H7 (cell line): ENCODE measurements around the gene SLC22A23. TPM values are rescaled to one million over a fixed set of nuclear protein-coding genes. Genes with fewer than 3 reads are reported as not detected.

Source experiments
- DNase-seq: peaks from one replicate; pipeline ENCODE4 v3.0.0; 2012
- H3K27me3 ChIP-seq: 2 replicates; pipeline ENCODE4 v1.6.0; 2011; ENCODE audit warnings: mild to moderate bottlenecking, low read length; ENCODE audit not compliant: control insufficient read depth, insufficient read depth
- H3K36me3 ChIP-seq: replicated peaks from 2 replicates; pipeline ENCODE4 v1.5.1; 2011; ENCODE audit warnings: low read length; ENCODE audit not compliant: control insufficient read depth, insufficient read depth
- H3K4me3 ChIP-seq: 2 replicates; pipeline ENCODE4 v1.5.1; 2011; ENCODE audit warnings: low read depth, mild to moderate bottlenecking, control low read depth, low read length, moderate library complexity; ENCODE audit not compliant: insufficient read depth
- total RNA-seq: library from RNA; depleted of rRNA; stranded (reverse); fragments of >200 nt; shearing (Covaris generic); gene quantifications from 2 replicates; pipeline ENCODE4 v1.2.3, GENCODE V29; 2014; rRNA removed

Gene SLC22A23, protein sequence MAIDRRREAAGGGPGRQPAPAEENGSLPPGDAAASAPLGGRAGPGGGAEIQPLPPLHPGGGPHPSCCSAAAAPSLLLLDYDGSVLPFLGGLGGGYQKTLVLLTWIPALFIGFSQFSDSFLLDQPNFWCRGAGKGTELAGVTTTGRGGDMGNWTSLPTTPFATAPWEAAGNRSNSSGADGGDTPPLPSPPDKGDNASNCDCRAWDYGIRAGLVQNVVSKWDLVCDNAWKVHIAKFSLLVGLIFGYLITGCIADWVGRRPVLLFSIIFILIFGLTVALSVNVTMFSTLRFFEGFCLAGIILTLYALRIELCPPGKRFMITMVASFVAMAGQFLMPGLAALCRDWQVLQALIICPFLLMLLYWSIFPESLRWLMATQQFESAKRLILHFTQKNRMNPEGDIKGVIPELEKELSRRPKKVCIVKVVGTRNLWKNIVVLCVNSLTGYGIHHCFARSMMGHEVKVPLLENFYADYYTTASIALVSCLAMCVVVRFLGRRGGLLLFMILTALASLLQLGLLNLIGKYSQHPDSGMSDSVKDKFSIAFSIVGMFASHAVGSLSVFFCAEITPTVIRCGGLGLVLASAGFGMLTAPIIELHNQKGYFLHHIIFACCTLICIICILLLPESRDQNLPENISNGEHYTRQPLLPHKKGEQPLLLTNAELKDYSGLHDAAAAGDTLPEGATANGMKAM
- total RNA-seq, result 14.6 and 20.7 TPM in 2 replicates

DNA sequence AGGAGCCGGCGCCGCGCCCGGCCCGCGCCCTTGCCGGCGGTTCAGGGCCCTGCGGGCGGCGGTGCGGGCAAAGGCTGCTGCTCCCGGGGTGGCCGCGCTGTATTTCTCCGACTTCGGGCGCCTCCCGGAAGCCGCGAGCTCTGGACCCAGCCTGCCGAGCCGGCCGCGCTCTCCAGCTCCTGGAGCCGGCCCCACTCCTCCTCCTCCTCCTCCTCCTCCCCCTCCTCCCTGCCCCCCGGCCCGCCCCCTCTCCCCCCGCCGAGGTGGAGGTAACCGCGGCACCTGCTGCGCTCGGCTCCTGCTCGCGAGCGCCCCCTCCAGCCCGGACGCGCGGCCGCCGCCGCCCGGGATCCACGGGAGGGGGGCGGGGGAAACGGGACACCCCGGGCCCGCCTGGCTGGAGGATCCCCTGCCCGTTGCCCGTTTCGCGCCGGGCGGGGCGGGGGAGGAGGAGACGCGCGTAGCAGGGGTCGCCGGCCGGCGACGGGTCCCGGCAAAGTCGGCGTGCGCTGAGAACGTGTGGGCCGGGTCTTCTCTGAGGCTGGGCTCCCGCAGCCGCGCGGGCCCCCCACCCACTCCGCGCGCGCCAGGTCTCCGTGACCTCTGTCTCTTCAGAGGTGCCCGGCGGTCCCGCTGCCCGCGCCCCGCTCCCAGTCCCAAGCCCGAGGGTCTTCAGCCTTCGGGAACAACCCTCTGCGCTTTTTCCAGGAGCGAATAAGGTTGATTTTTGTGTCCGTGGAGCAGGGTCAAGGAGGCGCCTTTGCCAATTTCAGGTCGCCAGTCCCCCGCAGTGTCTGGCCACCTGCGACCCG, at the start of gene SLC22A23:
Gene SLC22A23, minus strand, starts transcription at position 153 of the 812 bp plus-strand sequence. CDS start 491 bp downstream, outside the sequence.
- Histone ChIP-seq H3K36me3 (no peaks in the 10 kb centered on the region), H3K4me3 (peak within 1 kb of the TSS; percentile 74), H3K27me3 (peaks cover 14% of the 10 kb centered on the region)
- DNase-seq, result peak; percentile 98

DNA sequence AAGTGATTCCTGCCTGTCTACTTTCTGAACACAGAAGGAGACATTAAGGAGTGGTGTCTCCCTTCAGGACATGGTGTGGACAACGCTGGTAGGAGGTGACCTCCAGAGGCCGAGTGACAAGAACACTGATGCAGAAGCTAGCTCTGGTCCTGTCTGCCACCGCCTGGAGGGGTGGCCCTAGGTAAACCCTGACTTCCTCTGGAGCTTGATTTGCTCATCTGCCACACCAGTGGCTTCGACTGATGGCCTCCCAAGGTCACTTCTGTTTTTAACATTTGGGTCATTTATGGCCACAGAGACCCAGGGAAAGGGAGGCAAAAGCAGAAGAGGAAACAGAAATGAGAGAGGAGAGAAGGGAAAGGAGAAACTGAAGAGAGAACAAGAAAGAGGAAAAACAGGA, 49.4 kb upstream of the SLC22A23 start:
- DNase-seq, result no peak
- Histone ChIP-seq H3K4me3 (no peak overlapping the region), H3K36me3 (no peaks in the 10 kb centered on the region), H3K27me3 (no peaks in the 10 kb centered on the region)

DNA sequence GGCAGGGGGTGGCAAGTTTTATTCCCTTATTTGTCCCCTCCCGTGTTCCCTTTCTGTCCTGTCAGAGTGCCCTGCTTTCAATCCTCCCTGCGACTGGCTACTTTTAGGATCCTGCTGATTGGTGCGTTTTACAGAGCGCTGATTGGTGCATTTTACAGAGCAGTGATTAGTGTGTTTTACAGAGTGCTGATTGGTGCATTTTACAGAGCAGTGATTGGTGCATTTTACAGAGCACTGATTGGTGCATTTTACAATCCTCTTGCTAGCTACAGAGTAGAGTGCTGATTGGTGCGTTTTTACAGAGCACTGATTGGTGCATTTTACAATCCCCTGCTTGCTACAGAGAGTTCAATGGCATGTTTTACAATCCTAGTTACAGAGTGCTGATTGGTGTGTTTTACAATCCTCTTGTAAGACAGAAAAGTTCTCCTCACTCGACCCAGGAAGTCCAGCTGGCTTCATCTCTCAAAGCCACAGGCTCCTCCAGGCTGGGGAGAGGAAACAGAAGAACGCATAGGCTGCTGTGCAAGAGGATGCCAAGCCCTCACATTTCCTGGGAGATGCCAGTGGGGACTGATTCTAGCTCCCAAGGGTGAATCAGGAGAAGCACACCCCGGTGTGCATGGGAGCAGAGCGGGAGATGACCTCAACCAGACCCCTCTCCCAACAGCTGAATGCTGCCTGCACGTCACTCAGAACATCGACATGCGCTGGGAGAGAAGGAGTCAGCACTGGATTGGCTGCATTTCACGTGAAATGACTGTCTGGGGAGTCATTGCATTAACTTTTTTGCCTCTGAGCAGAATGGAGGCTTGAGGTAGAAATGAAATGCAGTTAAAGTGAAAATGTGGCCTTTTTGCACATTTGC, 48.3 kb upstream of the SLC22A23 start:
- no peaks in the 10 kb centered on the region for H3K27me3 ChIP-seq
- no peak overlapping the region for H3K4me3 ChIP-seq
- DNase-seq, result no peak
- H3K36me3 ChIP-seq, result no peaks in the 10 kb centered on the region

DNA sequence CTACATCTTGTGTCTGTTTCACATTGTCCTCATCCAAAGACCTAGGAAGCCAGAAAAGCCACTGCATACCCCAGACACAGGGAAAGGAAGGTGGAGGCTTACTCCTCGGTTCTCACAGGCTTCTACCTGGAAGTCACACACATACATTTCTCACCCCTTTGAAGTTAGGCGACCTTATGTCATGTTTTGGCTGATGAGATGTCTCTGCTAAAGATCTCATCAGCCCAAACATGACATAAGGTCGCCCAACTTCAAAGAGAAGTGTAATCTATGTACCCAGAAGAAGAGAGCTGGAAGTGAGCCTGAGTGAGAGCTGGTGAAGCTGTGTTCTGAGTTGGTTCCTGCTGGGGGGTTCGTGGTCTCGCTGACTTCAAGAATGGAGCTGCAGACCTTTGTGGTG, 47.5 kb upstream of the SLC22A23 start:
- no peak overlapping the region for H3K4me3 ChIP-seq
- no peak for DNase-seq
- no peaks in the 10 kb centered on the region for H3K27me3 ChIP-seq
- no peaks in the 10 kb centered on the region for H3K36me3 ChIP-seq

DNA sequence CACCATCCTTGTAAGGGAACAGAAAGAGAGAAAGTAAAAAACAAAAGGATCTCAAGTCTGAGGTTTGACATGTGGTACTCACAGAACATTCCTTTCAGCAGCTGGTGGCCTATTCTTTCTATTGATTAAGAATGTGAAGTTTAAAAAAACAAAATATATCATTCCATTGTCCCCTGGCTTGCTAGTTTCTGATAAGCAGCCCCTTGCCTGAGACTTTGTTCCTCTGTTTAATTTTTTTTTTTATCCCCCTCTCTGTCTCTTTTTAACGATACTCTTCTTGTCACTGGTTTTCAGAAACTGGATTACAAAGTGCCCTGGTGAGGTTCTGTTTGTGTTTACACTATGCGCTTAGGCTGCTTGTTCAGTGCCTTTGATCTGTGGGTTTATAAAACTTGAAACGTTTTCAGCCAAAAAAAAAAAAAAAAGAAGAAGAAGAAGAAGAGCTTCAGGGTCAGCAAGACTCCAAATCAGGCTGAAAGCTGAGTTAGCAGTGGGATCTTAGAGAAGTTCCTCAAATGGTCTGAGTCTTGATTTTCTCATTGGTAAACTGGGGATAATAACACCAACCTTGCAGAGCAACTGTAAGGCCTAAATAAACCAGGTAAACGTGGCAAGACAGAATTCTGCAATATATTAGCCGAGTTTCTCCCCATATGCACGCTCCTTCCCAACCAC, 45.1 kb upstream of the SLC22A23 start:
- Histone ChIP-seq H3K36me3 (no peaks in the 10 kb centered on the region), H3K27me3 (no peaks in the 10 kb centered on the region), H3K4me3 (no peak overlapping the region)
- no peak for DNase-seq

DNA sequence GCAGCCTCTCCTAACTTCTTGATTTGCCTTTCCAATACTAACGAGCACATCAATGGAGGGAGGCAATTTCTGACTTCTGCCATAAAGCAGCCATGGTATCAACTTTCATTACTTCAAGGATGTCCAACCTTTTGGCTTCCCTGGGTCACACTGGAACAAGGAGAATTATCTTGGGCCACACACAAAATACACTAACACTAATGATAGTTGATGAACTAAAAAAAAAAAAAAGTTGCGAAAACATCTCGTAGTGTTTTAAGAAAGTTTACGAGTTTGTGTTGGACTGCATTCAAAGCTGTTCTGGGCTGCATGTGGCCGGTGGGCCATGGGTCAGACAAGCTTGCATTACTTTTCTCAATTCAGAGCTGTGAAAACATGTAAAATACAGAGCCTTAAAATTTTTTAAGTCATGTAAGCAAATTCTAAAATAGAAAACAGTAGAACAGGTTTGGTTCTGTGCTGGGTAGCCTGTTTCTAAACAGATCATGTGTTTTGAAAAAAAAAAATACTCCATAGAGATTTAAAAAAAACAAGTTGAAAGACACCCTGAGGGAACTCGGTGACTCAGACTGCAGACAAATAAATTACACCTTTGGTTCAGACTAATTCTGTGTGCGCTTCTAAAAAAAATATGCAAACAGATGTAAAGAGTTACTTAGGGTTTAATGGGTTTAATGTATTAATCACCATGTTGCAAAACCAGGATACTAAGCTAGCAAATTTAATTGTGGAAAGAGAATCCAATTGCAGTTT, 43.6 kb upstream of the SLC22A23 start:
- no peak for DNase-seq
- Histone ChIP-seq H3K36me3 (no peaks in the 10 kb centered on the region), H3K27me3 (no peaks in the 10 kb centered on the region), H3K4me3 (no peak overlapping the region)

DNA sequence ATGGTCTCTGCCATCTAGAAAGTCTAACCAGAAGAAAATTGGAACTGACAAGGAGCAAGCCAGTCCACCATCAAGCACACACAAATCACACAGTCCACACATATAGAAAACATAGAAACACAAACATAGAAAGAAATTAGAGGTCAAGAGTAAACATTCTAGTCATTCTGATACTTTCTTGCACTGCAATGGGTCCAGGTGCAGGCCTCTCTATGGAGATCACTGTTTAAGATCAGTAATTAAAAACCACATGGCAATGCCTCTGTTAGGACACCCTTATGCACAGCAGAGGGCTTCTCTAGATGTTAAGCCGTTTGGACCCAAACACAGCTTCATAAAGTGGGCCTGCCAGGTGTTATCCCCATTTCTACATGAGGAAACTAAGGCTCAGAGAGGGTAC, 42.8 kb upstream of the SLC22A23 start:
- H3K36me3 ChIP-seq, result no peaks in the 10 kb centered on the region
- DNase-seq, result no peak

DNA sequence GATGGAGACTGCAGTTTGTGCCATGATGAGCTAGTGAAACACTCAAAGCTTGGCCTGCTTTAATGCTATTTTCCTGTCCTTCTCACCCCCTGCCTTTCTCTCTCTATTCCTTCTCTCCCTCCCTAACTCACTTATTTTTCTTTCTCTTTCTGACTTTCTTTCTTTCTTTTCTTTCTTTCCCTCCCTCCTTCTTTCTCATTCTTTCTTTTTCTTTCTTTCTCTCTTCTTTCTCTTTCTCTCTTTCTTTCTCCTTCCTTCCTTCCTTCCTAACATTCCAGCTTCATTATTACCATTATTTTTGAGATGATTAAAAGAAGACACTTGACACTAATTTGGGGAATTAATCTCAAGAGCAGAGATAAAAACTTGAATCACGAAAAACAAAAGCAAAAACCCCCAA, 39.5 kb upstream of the SLC22A23 start:
- DNase-seq, result no peak
- no peaks in the 10 kb centered on the region for H3K27me3 ChIP-seq
- H3K36me3 ChIP-seq, result no peaks in the 10 kb centered on the region
- H3K4me3 ChIP-seq, result no peak overlapping the region

More for the DNA sequence above, 42.8 kb upstream of the SLC22A23 start:
- H3K27me3 ChIP-seq, result no peaks in the 10 kb centered on the region
- H3K4me3 ChIP-seq, result no peak overlapping the region

DNA sequence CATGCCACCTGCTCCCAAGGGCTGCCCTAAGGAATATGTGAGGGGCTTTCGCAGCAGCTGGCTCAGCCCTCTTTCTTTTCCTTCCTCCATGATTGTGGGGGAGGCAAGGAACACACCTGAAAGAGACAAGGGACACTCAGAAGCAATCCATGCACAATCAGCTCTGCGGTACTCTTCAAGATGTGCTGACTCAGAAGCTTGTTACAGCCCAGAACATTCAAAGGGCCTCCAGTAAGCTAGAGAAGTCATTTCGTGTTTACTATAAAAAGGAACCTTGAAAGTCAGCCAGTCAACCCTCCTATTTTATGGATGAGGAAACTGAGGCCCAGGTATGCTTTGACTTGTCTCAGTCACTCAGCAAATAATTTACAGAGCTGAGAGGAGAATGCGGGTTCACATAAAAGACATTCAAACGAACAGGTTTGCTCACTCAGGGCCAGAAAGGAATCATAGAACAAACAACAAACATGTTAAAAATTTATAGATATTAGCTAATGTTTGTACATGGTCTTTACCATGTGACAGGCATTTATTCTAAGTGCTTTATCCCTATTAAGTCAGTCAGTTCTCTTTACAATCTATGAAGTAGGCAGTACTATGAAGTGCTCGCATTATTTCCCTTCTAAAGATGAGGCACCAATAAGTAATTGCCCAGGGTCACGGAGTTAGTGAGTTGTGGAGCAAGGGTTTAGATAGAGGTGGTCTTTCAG, 37.7 kb upstream of the SLC22A23 start:
- H3K4me3 ChIP-seq, result no peak overlapping the region
- no peak for DNase-seq
- no peaks in the 10 kb centered on the region for H3K36me3 ChIP-seq
- peaks cover 1% of the 10 kb centered on the region; the same call in 1 of the 2 replicates for H3K27me3 ChIP-seq

DNA sequence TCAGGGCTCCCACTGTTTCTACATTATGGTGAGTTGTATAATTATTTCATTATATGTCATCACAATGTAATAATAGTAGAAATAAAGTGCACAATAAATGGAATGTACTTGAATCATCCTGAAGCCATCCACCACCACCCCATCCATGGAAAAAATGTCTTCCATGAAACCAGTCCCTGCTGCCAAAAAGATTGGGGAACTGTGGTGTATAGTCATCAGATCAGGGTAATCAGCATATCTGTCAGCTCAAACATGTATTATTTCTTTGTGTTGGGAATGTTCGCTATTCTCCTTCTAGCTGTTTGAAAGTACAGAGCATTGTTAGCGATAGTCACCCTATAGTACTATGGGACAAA, 33.8 kb upstream of the SLC22A23 start:
- Histone ChIP-seq H3K36me3 (no peaks in the 10 kb centered on the region), H3K27me3 (peaks cover 1% of the 10 kb centered on the region; the same call in 1 of the 2 replicates), H3K4me3 (no peak overlapping the region)
- DNase-seq, result no peak

DNA sequence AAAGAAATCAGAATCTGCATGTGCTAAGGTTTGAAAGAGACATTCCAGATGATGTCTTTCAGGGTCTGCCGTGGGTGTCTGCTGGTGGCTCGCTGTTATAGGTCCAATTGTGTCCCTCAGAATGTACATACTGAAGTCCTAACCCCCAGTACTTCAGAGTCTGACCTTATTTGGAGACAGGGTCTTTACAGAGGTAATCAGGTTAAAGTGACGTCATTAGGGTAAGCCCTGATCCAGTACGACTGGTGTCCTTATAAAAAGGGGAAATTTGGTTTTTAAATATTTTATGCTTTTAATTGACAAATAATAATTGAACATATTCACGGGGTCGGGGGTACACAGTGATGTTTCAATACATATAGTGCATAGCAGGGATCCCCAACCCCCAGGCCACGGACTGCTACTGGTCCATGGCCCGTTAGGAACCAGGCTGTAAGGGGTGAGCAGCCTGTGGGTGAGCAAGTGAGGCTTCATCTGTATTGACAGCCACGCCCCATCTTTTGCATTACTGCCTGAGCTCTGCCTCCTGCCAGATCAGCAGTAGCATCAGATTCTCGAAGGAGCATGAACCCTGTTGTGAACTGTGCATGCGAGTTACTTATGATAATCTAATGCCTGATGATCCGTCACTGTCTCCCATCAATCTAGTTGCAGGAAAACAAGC, 33.2 kb upstream of the SLC22A23 start:
- no peaks in the 10 kb centered on the region for H3K36me3 ChIP-seq
- H3K27me3 ChIP-seq, result peaks cover 1% of the 10 kb centered on the region; the same call in 1 of the 2 replicates
- no peak for DNase-seq

More for the DNA sequence above, 33.2 kb upstream of the SLC22A23 start:
- H3K4me3 ChIP-seq, result no peak overlapping the region
